Ectodermal cell (in vitro differentiated cells): ENCODE results near the gene RHOG. TPM values are rescaled to one million over a fixed set of nuclear protein-coding genes. Genes with fewer than 3 reads are reported as not detected.

Experiments used
- H3K27ac ChIP-seq: 2 replicates; pipeline ENCODE4 v1.7.0; 2013; ENCODE audit warnings: mild to moderate bottlenecking, low read depth, low read length; ENCODE audit not compliant: insufficient read depth, poor library complexity, severe bottlenecking
- H3K27me3 ChIP-seq: 2 replicates; pipeline ENCODE4 v1.7.0; 2013; ENCODE audit warnings: mild to moderate bottlenecking, low read length; ENCODE audit not compliant: insufficient read depth, control insufficient read depth, poor library complexity, severe bottlenecking
- H3K36me3 ChIP-seq: one replicate; pipeline ENCODE4 v1.7.0; 2013; ENCODE audit warnings: low read length; ENCODE audit not compliant: control insufficient read depth, insufficient read depth
- H3K4me1 ChIP-seq: one replicate; pipeline ENCODE4 v1.7.0; 2013; ENCODE audit warnings: low read length; ENCODE audit not compliant: control insufficient read depth, insufficient read depth
- H3K4me3 ChIP-seq: 2 replicates; pipeline ENCODE4 v1.7.0; 2013; ENCODE audit warnings: low read depth, low read length, control low read depth; ENCODE audit not compliant: insufficient read depth
- H3K9me3 ChIP-seq: 2 replicates; pipeline ENCODE4 v1.7.0; 2013; ENCODE audit warnings: mild to moderate bottlenecking, low read length, moderate library complexity; ENCODE audit not compliant: control insufficient read depth
- WGBS, 2 experiments: methylation state at CpG; one replicate each; pipeline ENCODE4 v1.1.7; 2013; ENCODE audit warnings: missing lambda C conversion rate in 2 of 2; 5-methylcytosine and 5-hydroxymethylcytosine counted together
- polyA plus RNA-seq, 4 experiments: library from polyadenylated mRNA; stranded (reverse); fragments of 50-300 nt; gene quantifications; one replicate each; pipeline ENCODE4 v1.2.3, GENCODE V29; 2013

RHOG gene
- 24.4 TPM for polyA plus RNA-seq (2013, experiment 1 of 4)
- 25.9 TPM for polyA plus RNA-seq (2013, experiment 2 of 4)
- 24.9 TPM for polyA plus RNA-seq (2013, experiment 3 of 4)
- polyA plus RNA-seq (2013, experiment 4 of 4), result 24.9 TPM

DNA sequence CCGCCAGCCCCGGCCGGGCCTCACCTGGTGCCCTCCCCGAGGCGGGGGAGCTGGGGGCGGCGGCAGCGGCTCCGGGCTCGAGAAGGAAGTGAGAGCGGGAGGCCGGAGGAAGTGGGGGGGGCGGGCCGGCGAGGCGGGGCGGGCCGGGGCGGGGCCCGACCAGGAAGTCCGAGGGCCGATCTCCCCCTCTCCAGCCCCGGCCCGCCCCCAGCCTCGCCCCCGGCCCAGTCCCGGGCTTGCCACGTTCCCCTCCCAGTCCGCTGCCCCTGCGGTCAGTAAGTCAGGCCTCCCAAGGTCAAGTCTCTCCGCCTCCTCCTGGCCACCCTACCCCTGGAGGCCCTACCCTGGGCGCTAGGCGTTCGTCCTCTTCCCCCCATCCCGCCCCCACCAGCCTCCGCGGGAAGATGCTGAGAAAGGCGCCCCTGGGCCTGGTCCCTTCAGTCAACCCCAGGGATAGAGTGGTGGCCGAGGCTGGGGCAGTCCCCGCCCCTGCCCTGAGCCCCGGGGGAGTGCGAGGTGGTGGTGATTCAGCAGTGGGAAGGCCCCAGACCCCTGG lies at the start of gene RHOG:
RHOG (minus strand) TSS at position 90 of the 556 bp plus-strand sequence. CDS start 12,821 bp downstream, outside the sequence.
- H3K4me3 ChIP-seq, result peak within 1 kb of the TSS; percentile 78
- H3K9me3 ChIP-seq, result no peaks in the 10 kb centered on the region
- 0% methylated on average over 35 to 41 of the region's 42 CpGs for WGBS, 2 experiments
- no peaks in the 10 kb centered on the region for H3K36me3 ChIP-seq
- no peaks in the 10 kb centered on the region for H3K27me3 ChIP-seq
- peak within 1 kb of the TSS; percentile 36 for H3K27ac ChIP-seq
- peaks cover 8% of the 10 kb centered on the region for H3K4me1 ChIP-seq

DNA sequence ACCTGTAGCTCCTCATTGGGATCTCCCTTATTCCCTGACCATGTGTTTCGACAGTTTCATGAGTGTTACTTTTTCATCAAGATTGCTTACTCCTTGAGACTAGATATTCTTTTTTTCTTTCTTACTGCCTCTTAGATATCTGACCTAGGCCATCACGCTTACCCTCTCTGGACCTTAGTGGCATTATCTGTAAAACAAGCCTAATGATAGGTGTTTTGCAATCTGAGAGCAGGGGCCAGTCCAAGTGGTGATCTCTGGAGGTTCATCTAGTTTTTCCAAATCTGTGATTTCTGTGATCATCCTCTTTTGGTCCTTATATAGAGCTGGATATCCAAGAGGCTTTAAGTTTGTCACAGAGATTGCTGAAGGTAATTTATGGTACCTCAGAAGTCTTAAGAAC lies 49.3 kb upstream of the RHOG start:
- Histone ChIP-seq H3K4me3 (no peak overlapping the region), H3K4me1 (no peaks in the 10 kb centered on the region), H3K36me3 (no peaks in the 10 kb centered on the region), H3K27ac (no peak overlapping the region), H3K27me3 (no peaks in the 10 kb centered on the region), H3K9me3 (no peaks in the 10 kb centered on the region)
- WGBS, 2 experiments, result 91 to 97% methylated on average over 2 of the region's 2 CpGs

DNA sequence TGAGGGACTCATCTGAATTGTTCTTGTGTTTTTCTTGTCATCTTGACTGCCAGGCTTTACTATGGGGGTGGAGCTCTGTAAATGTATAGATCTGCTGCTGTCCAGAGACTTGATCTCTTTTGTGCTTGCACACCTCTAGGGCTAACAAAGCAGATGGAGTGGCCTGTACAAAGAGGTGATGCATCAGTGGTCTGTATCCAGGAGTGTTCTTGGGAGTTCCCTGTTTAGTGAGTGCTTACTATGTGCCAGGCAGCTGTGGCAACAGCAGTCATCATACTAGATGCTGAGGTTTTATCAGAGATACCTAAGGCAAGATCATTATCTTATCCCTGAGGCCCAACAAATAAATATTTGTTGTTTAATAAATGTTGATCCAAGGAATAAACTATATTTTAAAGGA lies 48.1 kb upstream of the RHOG start:
- Histone ChIP-seq H3K27me3 (no peaks in the 10 kb centered on the region), H3K4me1 (no peaks in the 10 kb centered on the region), H3K36me3 (no peaks in the 10 kb centered on the region), H3K27ac (no peak overlapping the region), H3K9me3 (no peaks in the 10 kb centered on the region), H3K4me3 (no peak overlapping the region)

DNA sequence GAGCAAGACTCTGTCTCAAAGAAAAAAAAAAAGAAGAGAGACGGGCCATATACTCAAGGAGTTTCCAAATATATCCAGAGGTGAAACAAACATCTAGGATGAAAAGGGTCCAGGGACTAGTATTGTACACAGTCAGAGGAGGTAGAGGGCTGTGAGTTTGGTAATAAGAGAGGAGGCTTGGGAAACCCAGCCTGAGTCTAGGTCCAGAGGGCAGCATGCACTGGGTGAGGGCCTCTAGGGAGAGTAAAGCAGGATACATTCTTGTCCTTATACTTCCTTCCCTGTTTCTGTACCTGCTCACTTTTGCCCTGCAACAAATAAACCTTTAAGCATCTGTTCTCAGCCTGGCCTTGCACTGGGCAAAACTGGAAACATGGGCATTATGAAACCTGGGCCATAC lies 46.2 kb upstream of the RHOG start:
- Histone ChIP-seq H3K4me1 (no peaks in the 10 kb centered on the region), H3K9me3 (no peaks in the 10 kb centered on the region), H3K27ac (no peak overlapping the region), H3K36me3 (no peaks in the 10 kb centered on the region), H3K27me3 (no peaks in the 10 kb centered on the region), H3K4me3 (no peak overlapping the region)
- WGBS, 2 experiments, result 97 to 100% methylated on average over 1 of the region's 1 CpG

DNA sequence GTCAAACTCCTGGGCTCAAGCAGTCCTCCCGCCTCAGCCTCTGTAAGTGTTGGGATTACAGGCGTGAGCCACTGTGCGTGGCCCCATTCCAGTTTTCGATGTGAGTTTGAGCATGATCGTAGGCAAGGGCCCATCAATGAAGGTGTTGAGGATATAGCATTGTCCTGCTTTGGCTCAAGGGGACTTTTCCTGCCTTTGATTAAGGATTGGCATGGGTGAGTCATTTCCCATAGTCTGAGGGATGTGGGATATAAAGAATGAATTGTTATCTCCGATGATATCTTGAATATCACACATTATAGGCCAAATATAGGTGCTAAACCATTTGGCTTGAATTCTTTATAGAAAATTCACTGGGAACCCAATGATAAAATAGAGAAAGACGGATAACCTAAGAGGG lies 45.1 kb upstream of the RHOG start:
- no peaks in the 10 kb centered on the region for H3K4me1 ChIP-seq
- H3K9me3 ChIP-seq, result no peaks in the 10 kb centered on the region
- no peak overlapping the region for H3K4me3 ChIP-seq
- WGBS, 2 experiments, result 93 to 97% methylated on average over 6 of the region's 7 CpGs
- no peak overlapping the region for H3K27ac ChIP-seq
- H3K27me3 ChIP-seq, result no peaks in the 10 kb centered on the region
- H3K36me3 ChIP-seq, result no peaks in the 10 kb centered on the region

DNA sequence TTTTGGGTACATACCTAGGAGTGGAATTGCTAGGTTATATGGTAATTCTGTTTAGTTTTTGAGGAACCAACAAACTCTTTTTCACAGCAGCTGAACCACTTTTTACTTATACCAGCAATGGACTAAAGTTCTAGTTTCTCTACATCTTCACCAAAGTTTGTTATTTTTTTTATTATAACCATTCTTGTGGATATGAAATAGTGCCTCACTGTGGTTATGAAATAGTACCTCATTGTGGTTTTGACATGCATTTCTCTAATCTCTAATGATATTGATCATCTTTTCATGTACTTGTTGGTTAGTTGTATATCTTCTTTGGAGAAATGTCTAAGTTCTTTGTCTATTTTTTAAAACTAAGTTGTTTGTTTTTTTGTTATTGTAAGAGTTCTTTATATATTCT lies 41.9 kb upstream of the RHOG start:
- Histone ChIP-seq H3K4me3 (no peak overlapping the region), H3K27ac (no peak overlapping the region), H3K4me1 (peaks cover 4% of the 10 kb centered on the region), H3K27me3 (no peaks in the 10 kb centered on the region), H3K9me3 (no peaks in the 10 kb centered on the region), H3K36me3 (no peaks in the 10 kb centered on the region)

DNA sequence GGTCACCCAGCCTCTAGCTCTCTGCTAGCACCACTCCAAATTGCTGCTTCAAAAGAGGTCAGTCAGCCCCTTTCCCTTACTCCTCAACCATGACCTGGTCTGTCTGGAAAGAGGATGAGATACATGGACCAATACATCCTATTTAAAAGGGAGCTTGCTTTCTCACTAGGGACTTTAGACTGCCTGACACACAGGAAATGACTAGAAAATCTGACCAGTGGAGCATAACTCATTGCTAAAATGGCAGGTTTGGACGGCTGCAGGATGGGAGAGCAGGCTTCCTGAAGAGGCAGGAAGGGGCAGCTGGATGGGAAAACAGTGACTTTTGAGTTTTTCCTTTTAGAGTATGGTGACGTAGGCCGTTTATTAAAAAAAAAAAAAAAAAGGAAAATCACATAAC lies 40.0 kb upstream of the RHOG start:
- Histone ChIP-seq H3K4me3 (no peak overlapping the region), H3K36me3 (no peaks in the 10 kb centered on the region), H3K9me3 (no peaks in the 10 kb centered on the region), H3K4me1 (peaks cover 9% of the 10 kb centered on the region), H3K27ac (no peak overlapping the region), H3K27me3 (no peaks in the 10 kb centered on the region)
- 85 to 92% methylated on average over 1 of the region's 3 CpGs for WGBS, 2 experiments

DNA sequence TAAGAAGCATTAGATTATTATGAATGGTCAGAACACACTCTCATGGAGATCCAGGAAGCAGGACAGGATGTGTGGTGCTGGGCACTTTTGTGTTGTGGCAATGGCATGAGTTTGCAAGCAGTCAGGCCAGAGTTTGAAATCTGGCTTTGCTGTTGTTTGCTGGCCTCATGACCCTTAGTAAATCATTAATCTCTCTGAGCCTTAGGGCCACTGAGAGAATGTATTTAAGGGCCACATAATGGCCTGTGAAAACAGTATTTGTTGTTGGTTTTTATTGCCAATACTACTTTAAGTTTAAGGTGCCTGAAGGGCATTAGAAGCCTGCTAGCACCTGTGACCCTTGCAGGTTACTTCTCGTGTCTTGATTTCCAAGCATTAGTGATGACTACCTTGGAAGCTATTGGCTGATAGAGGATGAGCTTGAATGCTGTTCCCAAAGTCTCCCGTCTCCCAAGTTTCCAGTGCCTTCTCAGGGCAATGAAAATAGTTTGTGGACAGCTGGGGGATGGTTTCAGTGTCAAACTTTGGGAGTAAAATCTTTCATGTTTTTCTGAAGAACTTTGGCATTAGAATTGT lies 39.3 kb upstream of the RHOG start:
- 86 to 89% methylated on average over 2 of the region's 2 CpGs for WGBS, 2 experiments
- H3K4me3 ChIP-seq, result no peak overlapping the region
- H3K9me3 ChIP-seq, result no peaks in the 10 kb centered on the region
- no peaks in the 10 kb centered on the region for H3K36me3 ChIP-seq
- H3K27ac ChIP-seq, result no peak overlapping the region
- H3K4me1 ChIP-seq, result peaks cover 9% of the 10 kb centered on the region
- H3K27me3 ChIP-seq, result no peaks in the 10 kb centered on the region

DNA sequence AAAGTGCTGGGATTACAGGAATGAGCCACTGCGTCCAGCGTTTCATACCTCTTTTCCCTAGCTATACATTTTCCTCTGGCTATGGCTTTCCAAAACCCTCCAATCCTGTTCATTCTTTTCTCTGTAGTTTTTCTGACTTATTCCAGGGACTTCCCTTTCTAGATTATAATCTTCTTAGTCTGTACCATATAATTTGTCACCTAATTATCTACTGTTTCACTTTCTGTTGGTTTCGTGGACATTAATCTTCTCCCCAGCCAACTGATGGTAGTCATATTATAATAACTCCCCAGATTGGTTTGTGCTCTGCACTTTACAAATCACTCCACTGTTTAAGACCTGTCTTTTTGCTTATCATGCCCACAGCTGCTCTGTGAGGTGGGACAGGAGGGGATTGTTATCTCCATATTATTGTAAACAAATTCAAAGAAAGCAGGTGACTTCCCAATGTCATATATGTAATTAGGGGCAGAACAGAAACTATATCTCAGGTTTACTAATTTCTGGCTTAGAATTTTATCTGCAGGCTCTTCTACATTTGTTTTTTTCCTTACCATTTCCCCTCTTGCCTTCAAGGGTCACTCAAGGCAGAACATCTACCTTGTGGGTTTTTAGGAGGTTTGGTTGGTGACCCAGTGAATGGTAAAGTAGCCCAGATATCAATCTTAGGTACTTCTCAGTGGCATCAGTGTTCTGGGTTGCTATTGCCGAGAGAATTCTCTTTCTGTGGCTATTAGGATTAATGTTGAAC lies 38.6 kb upstream of the RHOG start:
- H3K27ac ChIP-seq, result no peak overlapping the region
- H3K27me3 ChIP-seq, result no peaks in the 10 kb centered on the region
- H3K9me3 ChIP-seq, result no peaks in the 10 kb centered on the region
- H3K4me3 ChIP-seq, result no peak overlapping the region
- peaks cover 9% of the 10 kb centered on the region for H3K4me1 ChIP-seq
- H3K36me3 ChIP-seq, result no peaks in the 10 kb centered on the region
- 94 to 96% methylated on average over 3 of the region's 4 CpGs for WGBS, 2 experiments

DNA sequence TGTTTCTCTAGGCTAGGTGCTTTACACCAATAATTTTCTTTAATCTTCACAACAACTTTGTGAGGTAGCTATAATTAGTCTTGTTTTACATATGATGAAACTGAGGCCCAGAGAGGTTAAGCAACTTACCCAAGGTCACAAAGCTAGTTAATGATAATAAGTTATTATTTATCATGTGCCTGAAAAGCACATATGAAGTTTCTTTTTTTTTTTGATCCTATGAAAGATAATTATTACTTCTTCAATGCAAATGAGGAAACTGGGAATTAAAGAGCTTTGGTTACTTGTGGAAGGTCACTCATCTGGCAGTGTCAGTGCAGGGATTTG lies 37.5 kb upstream of the RHOG start:
- H3K27ac ChIP-seq, result no peak overlapping the region
- H3K27me3 ChIP-seq, result no peaks in the 10 kb centered on the region
- no peak overlapping the region for H3K4me3 ChIP-seq
- peaks cover 9% of the 10 kb centered on the region for H3K4me1 ChIP-seq
- H3K9me3 ChIP-seq, result no peaks in the 10 kb centered on the region
- H3K36me3 ChIP-seq, result no peaks in the 10 kb centered on the region
